BJ (cell line): Measurements from ENCODE around the gene RTBDN. TPM values are rescaled to one million over a fixed set of nuclear protein-coding genes. Genes with fewer than 3 reads are reported as not detected.
"Not testable (repeated sequence)": the region's sequence is repeated elsewhere in the genome, so short reads cannot be mapped to it uniquely, and the experiment has no call there.

Experiments
- CTCF ChIA-PET: fragments of 350-600 bp; formaldehyde crosslinking; extraction: SDS; loops from one replicate; lab custom pipeline; 2021; ENCODE audit warnings: antibody characterized with exemption, inconsistent platforms; lab: Yijun Ruan, JAX
- POLR2A ChIA-PET: fragments of 300-600 bp; sonication (Branson Sonifier 250); formaldehyde crosslinking; extraction: SDS; loops from one replicate; lab custom pipeline; 2021; ENCODE audit warnings: antibody characterized with exemption; lab: Charles Lee
- DNase-seq: peaks from one replicate; pipeline ENCODE4 v3.0.0-alpha.2; 2011; ENCODE audit warnings: low read depth
- H3K27me3 ChIP-seq: 2 replicates; pipeline ENCODE4 v1.6.0; 2011; ENCODE audit warnings: low read length; ENCODE audit not compliant: control insufficient read depth, insufficient read depth
- H3K36me3 ChIP-seq: 2 replicates; pipeline ENCODE4 v1.5.1; 2011; ENCODE audit warnings: low read length; ENCODE audit not compliant: control insufficient read depth, insufficient read depth
- H3K4me3 ChIP-seq: 2 replicates; pipeline ENCODE4 v1.5.1; 2011; ENCODE audit warnings: low read depth, mild to moderate bottlenecking, control low read depth, low read length
- CTCF ChIP-seq: IDR thresholded peaks from 2 replicates; pipeline ENCODE4 v1.5.1; 2011; ENCODE audit warnings: low read depth, mild to moderate bottlenecking, control low read depth, inconsistent platforms, low read length, moderate library complexity; ENCODE audit not compliant: insufficient read depth
- polyA plus RNA-seq: library from polyadenylated mRNA; depleted of rRNA; stranded (reverse); fragments of >200 nt; gene quantifications from 2 replicates; pipeline ENCODE4 v1.2.3, GENCODE V29; 2011

The RTBDN gene
- polyA plus RNA-seq, 1 experiment: 0.31 TPM

- Histone ChIP-seq H3K36me3 (peaks cover 10% of the 10 kb centered on the region), H3K4me3 (peak overlapping the region; percentile 93), H3K27me3 (no peaks in the 10 kb centered on the region)
- no peak for TF ChIP-seq CTCF
- no peak for DNase-seq
- ChIA-PET POLR2A (no interaction called here), CTCF (interaction anchor here (1.1 to 17.9 kb wide), 3 partner anchors 34 to 47 kb away, joined by 3 to 874 read pairs (median 4); partner anchors contain the start of gene HOOK2)
Measured at GRCh38 chr19:12800923-12801465, 33.4 kb downstream of the RTBDN start.

- Histone ChIP-seq H3K4me3 (peak overlapping the region; percentile 93), H3K27me3 (no peaks in the 10 kb centered on the region), H3K36me3 (peaks cover 10% of the 10 kb centered on the region)
- no peak for TF ChIP-seq CTCF
- ChIA-PET POLR2A (no interaction called here), CTCF (interaction anchor here (1.1 to 17.9 kb wide), 3 partner anchors 34 to 47 kb away, joined by 3 to 874 read pairs (median 4); partner anchors contain the start of gene HOOK2)
- no peak for DNase-seq
Measured at GRCh38 chr19:12800466-12800770, 34.0 kb downstream of the RTBDN start.

GRCh38 chr19:12799742-12800465 is 34.5 kb downstream of the RTBDN start:
- DNase-seq: no peak
- CTCF ChIA-PET: interaction anchor here (0.9 to 17.9 kb wide), 5 partner anchors 33 to 80 kb away, joined by 3 to 874 read pairs (median 4); partner anchors contain the start of gene HOOK2
- POLR2A ChIA-PET: no interaction called here

GRCh38 chr19:12797607-12798006 is 36.8 kb downstream of the RTBDN start:
- CTCF ChIA-PET: interaction anchor here (0.6 to 17.9 kb wide), 4 partner anchors 31 to 81 kb away, joined by 3 to 874 read pairs (median 12); partner anchors contain the start of gene HOOK2
- POLR2A ChIA-PET, H3K4me3 ChIP-seq, DNase-seq, H3K27me3 ChIP-seq: not testable (repeated sequence)
- peaks cover 11% of the 10 kb centered on the region for H3K36me3 ChIP-seq

More at GRCh38 chr19:12799742-12800465, 34.5 kb downstream of the RTBDN start:
- Histone ChIP-seq H3K27me3 (no peaks in the 10 kb centered on the region), H3K36me3 (peaks cover 10% of the 10 kb centered on the region), H3K4me3 (no peak overlapping the region)
- no peak for TF ChIP-seq CTCF

DNA sequence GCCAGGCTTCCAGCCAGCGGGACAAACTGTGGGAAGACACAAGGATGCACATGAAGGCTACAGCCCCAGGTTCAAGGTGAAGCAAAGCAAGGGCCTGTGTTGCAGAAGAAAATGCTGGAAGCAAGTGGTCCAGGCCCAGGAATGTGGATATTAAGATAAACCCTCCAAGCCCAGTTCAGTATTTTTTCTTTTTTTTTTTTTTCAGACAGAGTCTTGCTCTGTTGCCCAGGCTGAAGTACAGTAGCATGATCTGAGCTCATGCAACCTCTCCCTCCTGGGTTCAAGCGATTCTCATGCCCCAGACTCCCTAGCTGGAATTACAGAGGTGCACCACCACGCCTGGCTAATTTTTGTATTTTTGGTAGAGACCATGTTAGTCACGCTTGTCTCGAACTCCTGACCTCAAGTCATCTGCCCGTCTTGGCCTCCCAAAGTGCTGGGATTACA is 37.2 kb downstream of the RTBDN start:
- POLR2A ChIA-PET: no interaction called here
- CTCF ChIA-PET: interaction anchor here (0.6 to 17.9 kb wide), 7 partner anchors 9 to 80 kb away, joined by 3 to 874 read pairs (median 10); partner anchors contain the start of genes HOOK2, RNASEH2A and TRIR
- TF ChIP-seq CTCF: no peak

More for the DNA sequence above, 37.2 kb downstream of the RTBDN start:
- Histone ChIP-seq H3K4me3 (no peak overlapping the region), H3K36me3 (peaks cover 12% of the 10 kb centered on the region), H3K27me3 (no peaks in the 10 kb centered on the region)
- DNase-seq: no peak
